ENCODE data around the gene ARHGAP15. TPM values are rescaled to one million over a fixed set of nuclear protein-coding genes. Genes with fewer than 3 reads are reported as not detected.

Gene ARHGAP15
- total and polyA plus RNA-seq, 12 donors, result 4.7 to 33.8 (median 10.4) TPM

DNA sequence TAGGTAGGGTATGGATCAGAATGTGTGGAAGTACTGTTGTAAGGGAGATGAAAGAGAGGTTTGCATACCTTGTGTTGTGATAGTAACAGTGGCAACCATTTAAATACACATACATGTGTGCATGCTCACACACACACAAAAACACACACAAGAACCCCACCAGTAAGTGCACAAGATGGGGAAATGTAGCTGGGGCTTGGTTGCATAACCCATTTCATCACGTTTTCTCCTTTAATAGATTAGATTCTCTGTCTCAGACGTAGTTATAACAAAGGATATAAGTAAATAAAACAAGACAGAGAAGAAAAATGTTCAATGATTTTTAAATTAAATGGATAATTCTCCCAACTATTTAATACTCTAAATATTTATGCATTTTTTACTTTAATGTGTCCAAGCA, 13.4 kb downstream of the ARHGAP15 start:
- no peak for DNase-seq

GRCh38 chr2:143144813-143145455, 15.7 kb downstream of the ARHGAP15 start:
- DNase-seq, result no peak
- Histone ChIP-seq H3K36me3 (replicated peaks in 1 of 2) (no peaks in the 10 kb centered on the region), H3K4me3 (no peak overlapping the region), H3K9me3 (replicated peaks in 1 of 3) (no peaks in the 10 kb centered on the region), H3K4me1 (replicated peaks in 1 of 2) (no peaks in the 10 kb centered on the region), H3K27me3 (no peaks in the 10 kb centered on the region), H3K27ac (no peak overlapping the region)
- intact Hi-C loops (cut with DNase I), result no loop called here
- WGBS, 4 donors, result 96 to 97% (median 96%) methylated on average over 3 of the region's 3 CpGs
- TF ChIP-seq CTCF (IDR thresholded peaks at IDR 0.05) (no peak), POLR2A (IDR thresholded peaks at IDR 0.05) (no peak)

More for the DNA sequence above, 13.4 kb downstream of the ARHGAP15 start:
- Histone ChIP-seq H3K4me3 (no peak overlapping the region), H3K27ac (no peak overlapping the region), H3K36me3 (replicated peaks in 1 of 2) (no peaks in the 10 kb centered on the region), H3K4me1 (replicated peaks in 1 of 2) (no peaks in the 10 kb centered on the region), H3K9me3 (replicated peaks in 1 of 3) (no peaks in the 10 kb centered on the region), H3K27me3 (no peaks in the 10 kb centered on the region)
- 63 to 83% (median 73%) methylated on average over 2 of the region's 2 CpGs for WGBS, 4 donors
- intact Hi-C loops (cut with DNase I), result no loop called here
- TF ChIP-seq CTCF (IDR thresholded peaks at IDR 0.05) (no peak), POLR2A (IDR thresholded peaks at IDR 0.05) (no peak)

GRCh38 chr2:143146366-143146765, 17.1 kb downstream of the ARHGAP15 start:
- no peak for DNase-seq
- 73 to 93% (median 82%) methylated on average over 1 of the region's 1 CpG for WGBS, 4 donors

More at GRCh38 chr2:143146366-143146765, 17.1 kb downstream of the ARHGAP15 start:
- no peaks in the 10 kb centered on the region for H3K9me3 ChIP-seq (replicated peaks in 1 of 3)
- H3K27ac ChIP-seq, result no peak overlapping the region
- TF ChIP-seq POLR2A (IDR thresholded peaks at IDR 0.05), result no peak
- TF ChIP-seq CTCF (IDR thresholded peaks at IDR 0.05), result no peak
- no peaks in the 10 kb centered on the region for H3K27me3 ChIP-seq
- intact Hi-C loops (cut with DNase I), result no loop called here
- H3K4me3 ChIP-seq, result no peak overlapping the region
- H3K36me3 ChIP-seq (replicated peaks in 1 of 2), result no peaks in the 10 kb centered on the region
- no peaks in the 10 kb centered on the region for H3K4me1 ChIP-seq (replicated peaks in 1 of 2)

All from adrenal gland (tissue), 12 donors.